HK-2 (cell line): Measurements from ENCODE around the gene NVL.
"Not testable (repeated sequence)": the region's sequence is repeated elsewhere in the genome, so short reads cannot be mapped to it uniquely, and the experiment has no call there.

Experiments used
- DNase-seq: peaks from one replicate; pipeline ENCODE4 v3.0.0-alpha.2; 2018; ENCODE audit not compliant: unreplicated experiment

The NVL gene

DNA sequence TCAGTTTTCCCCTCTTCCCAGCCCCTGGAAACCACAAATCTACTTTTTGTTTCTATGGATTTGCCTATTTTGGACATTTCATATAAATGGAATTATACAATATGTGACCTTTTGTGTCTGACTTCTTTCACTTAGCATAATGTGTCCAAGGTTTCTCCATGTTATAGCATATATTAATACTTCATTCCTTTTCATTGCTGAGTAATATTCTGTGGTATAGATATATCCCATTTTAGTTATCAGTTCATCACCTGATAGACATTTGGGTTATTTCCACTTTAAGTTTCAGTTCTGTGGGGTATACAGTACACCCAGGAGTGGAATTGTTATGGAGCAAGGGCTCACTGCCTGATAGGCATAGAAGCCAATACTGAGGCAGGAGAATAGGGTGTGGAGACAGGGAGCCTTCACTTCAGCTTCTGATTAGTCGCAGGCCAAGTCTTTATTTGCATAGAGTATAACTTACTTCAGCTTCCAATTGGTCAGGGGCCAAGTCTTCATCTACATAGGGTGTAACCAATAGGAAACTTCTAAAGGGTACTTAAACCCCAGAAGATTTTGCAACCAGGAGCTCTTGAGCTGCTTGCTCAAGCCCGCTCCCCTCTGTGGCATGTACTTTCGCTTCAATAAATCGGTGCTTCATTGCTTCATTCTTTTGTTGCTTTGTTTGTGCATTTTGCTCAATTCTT, 8.3 kb upstream of the NVL start:
- no peak for DNase-seq

GRCh38 chr1:224333939-224334786, 4.2 kb upstream of the NVL start:
- no peak for DNase-seq

- DNase-seq: no peak
These were observed 3.4 kb upstream of the NVL start for GRCh38 chr1:224333309-224333926.

GRCh38 chr1:224331824-224332223, 1.9 kb upstream of the NVL start:
- DNase-seq: no peak

GRCh38 chr1:224331326-224331725, 1.4 kb upstream of the NVL start:
- DNase-seq: no peak

GRCh38 chr1:224329484-224329841, 509 bp downstream of the NVL start:
- DNase-seq: no peak

DNA sequence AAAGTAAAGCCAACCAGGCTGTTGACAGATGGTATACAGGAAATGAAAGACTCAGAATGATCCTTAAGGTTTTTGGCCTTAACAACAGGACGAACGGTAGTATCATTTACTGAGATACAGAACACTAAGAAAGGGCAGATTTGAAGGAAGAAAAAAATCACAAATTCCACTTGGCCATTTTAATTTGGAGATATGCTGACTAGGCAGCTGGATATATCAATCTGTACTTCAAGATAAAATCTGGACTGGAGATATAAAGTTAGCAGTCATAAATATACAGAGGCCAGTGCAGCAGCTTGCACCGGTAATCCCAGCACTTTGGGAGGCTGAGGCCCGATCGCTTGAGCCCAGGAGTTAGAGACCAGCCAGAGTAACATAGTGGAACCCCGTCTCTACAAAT, 1.3 kb downstream of the NVL start:
- no peak for DNase-seq

DNA sequence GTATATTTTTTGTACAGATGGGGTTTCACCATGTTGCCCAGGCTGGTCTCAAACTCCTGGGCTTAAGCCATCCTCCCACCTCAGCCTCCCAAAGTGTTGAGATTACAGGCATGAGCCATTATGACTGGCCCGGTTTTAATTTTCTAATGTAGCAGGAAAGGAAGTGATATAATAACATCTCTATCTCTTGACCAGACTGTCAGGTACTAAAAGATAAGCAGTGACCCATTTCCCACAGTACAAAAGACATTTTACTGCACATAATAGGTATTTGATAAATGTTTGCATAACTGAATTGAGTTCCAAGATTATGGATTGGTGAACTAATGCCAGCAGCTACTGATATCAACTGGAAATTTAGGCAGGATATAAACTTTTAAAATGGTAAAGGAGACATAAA, 4.0 kb downstream of the NVL start:
- no peak for DNase-seq

GRCh38 chr1:224321706-224322105, 8.3 kb downstream of the NVL start:
- DNase-seq: no peak

DNA sequence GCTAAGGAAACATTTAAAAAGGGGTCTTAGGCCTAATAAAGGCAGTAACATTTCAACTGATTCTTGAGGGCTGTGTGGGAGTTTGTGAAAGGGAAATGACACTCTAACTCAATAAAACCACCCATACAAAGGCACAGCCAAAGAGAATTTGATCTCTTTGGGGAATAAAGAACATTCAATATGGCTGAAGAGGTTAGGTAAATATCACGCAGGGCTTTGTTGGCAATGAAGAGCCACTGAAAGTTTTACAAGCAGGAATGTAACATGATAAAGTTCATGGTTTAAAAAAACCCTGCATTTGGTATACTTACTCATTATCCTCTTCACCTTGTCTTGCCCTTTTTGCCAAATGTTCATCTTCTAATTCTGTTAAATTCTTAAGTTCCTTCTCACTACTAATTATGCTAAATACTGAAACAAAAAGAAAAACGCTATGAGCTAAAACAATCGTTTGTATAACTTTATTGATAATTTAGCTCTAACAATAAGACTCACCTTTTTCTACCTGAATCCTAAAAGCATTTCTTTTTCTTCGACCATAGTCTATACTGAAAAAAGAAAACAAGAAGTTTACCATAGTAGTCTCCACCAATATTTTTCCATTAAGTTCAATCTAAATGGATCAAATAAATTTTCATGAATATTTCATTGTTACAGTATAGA, 12.5 kb downstream of the NVL start:
- DNase-seq: no peak

DNA sequence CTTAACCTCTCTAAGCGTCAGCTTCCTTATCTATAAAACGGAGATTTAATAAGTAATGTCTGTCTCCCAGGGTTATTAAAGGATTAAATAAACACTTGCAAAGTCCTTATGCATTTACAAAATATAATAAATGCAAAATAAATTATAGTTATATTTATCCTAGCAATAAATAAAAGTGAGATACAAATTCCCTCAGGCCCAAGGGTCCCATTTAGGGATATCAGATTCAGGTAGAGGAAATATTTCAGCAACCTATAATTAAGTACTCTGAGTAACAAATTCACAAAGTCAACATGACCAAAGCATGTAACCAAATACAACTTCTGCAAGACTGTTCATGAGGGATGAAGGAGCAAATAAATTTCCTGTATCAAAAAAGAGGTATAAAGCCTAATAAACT, 17.9 kb downstream of the NVL start:
- no peak for DNase-seq

DNA sequence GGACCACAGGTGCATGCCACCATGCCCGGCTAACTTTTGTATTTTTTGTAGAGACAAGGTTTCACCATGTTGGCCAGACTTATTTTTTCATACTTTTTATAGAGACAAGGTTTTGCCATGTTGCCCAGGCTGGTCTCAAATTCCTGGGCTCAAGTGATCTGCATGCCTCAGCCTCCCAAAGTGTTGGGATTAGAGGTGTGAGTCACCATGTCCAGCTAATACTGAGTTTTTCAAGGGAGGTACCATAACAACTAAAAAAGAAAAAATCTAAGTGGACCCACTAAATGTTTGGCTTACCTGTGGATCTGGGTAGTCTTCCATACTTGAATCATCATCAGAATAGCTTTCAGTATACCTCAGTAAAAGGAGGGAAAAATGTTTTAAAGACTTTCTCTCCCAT, 18.5 kb downstream of the NVL start:
- DNase-seq: not testable (repeated sequence)

DNA sequence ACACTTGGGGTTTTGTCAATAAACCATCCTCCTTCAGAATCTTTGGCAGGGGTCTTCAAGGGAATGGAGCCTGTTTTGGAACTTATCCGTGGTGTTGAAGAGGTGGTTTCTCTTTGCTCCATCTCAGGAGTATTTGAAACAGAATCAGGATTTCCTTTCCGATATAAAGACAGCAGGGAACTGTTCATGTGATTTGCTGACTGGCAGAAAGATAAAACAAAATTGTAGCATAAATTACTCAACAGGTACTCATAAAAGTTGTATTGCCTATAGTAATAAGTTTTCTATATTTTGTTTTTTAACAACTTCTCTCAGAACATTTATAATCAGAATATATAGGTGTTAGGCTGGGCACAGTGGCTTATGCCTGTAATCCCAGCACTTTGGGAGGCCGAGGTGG, 21.9 kb downstream of the NVL start:
- DNase-seq: no peak

DNA sequence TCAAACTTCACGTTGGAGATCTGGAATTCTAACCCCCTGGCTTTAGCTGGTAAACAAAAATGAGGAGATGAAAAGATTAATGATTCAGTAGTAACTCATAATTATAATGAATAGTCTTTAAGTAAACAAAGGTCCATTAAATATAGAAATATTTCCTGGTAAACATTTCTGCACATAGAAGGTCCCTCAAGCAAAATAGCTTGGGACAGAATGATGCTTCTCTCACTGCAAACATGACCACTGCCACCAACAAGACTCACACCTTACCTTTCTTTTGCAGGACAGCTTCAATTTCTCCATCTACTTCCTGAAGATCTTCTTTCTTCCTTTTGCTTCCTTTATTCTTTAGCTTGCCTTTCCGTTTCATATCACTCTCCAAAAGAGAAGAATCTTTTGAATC, 25.2 kb downstream of the NVL start:
- no peak for DNase-seq

- no peak for DNase-seq
These were observed 27.0 kb downstream of the NVL start for GRCh38 chr1:224302947-224303346.

DNA sequence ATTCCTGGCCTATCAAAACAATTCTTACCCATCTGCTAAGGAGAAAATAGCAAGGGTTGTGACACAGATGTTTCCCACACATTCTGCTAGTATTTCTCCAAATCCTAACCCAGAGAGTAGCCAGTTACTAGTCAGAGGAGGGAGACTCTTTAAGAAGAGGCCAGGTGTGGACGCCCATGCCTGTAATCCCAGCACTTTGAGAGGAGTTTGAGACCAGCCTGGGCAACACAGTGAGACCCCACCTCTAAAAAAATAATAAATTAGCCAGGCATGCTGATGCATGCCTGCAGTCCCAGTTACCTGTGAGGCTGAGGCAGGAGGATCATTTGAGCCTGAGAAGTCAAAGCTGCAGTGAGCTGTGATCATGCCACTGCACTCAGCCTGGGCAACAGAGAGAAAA, 28.6 kb downstream of the NVL start:
- no peak for DNase-seq

GRCh38 chr1:224300346-224300745, 29.6 kb downstream of the NVL start:
- DNase-seq: peak; percentile 27

DNA sequence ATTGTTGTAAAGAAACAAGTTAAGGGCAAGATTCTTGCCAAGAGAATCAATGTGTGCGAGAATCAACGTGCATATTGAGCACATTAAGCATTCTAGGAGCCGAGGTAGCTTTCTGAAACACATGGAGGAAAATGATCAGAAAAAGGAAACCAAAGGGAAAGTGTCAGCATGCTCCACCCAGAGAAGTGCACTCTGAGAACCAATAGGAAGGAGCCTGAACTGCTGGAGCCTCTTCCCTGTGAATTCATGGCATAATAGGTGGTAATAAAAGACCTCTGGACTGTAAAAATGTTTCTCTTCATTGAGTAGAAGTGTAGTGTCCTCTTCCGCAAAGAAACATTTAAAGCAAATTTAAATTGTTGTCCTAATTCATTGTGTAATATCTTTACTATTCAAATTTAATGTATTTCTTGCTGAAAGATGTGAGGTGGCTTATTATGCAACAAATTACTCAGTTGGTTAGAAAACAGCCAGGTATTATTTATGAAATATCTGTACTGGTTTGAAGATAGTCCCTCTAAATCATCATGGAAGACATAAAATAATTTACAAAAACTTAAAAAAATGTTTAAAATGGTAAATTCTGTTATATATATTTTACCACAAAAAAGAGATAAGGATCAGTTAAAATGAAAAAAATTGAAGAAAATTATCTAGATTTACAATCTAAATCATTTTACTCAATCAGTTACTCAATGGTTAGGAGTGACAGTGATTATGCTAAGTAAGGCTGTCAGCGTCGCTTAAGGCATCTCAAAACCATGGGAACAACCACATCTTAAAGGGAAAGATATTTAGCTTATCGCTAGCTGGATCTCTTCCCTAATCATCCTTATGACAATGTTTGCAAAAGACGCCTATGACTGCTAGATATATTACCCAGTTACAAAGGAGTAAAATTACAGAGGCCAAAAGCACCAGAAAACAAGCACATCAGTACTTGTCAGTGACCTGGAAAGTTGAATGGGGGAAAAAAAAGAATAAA, 31.3 kb downstream of the NVL start:
- DNase-seq: no peak

DNA sequence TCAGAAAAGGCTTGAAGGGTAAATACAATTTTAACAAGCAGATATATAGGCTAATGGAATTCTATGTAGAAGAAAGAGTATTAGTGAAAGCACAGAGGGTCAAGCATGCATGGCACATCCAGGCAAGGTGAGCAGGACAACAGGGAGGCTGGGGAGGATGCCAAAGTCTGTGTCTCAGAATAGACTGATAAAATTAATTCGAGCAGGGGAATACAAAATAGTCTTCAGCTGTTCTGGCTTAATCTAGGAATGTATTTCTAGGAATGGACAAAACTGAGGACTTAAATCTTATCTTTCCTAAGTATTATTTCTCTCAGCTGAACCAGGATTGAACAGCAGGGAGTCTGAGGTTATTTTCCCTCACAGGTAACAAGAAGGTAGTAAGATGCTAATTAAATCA, 35.2 kb downstream of the NVL start:
- no peak for DNase-seq

DNA sequence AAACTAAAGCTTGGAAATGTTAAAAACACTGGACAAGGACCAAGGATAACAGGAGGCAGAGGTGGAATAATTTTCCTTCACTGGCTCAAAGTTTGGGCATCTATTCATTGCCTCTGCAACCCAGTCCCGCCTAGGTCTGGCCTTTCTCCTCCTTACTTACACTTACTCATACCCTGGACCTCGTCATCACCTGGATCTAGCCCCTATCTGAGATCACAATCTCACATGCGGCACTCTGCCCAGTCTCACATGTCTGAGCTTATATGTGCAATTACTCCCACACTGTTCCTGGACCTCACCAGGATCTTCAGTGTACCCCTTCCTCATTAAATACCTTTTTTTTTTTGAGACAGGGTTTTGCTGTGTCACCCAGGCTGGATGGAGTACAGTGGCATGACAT, 37.6 kb downstream of the NVL start:
- no peak for DNase-seq

GRCh38 chr1:224289396-224289795, 40.6 kb downstream of the NVL start:
- DNase-seq: no peak
